Caco-2 (cell line): Measurements from ENCODE around the gene DARS1. TPM values are rescaled to one million over a fixed set of nuclear protein-coding genes. Genes with fewer than 3 reads are reported as not detected.
A peak's percentile ranks its signal among the peaks of the same experiment; 100 is the strongest.

Source experiments
- BruUV-seq: library from RNA; stranded (reverse); fragments of 400-500 nt; replicated peaks from 2 replicates; lab custom pipeline; 2021; lab: Mats Ljungman, UMichigan
- CTCF ChIA-PET: fragments of 300-600 bp; sonication (Branson Sonifier 250); formaldehyde crosslinking; loops from one replicate; lab custom pipeline; 2022; ENCODE audit warnings: antibody characterized with exemption; lab: Charles Lee
- POLR2A ChIA-PET: fragments of 300-600 bp; sonication (Branson Sonifier 250); formaldehyde crosslinking; loops from one replicate; lab custom pipeline; 2022; ENCODE audit warnings: antibody characterized with exemption; lab: Charles Lee
- DNase-seq, 2 experiments: peaks; one replicate each; pipeline versions ENCODE4 v3.0.0 to v3.0.0-alpha.2; 2020 to 2022
- H3K27me3 ChIP-seq: replicated peaks from 2 replicates; pipeline ENCODE4 v1.6.0; 2011; ENCODE audit warnings: low read length; ENCODE audit not compliant: control insufficient read depth, insufficient read depth
- H3K36me3 ChIP-seq: 2 replicates; pipeline ENCODE4 v1.5.1; 2011; ENCODE audit warnings: low read length; ENCODE audit not compliant: control insufficient read depth, insufficient read depth
- H3K4me1 ChIP-seq: fragments of 250-450 bp; sonication (Bioruptor Pico); 2 replicates; pipeline ENCODE4 v1.5.1; 2020; ENCODE audit warnings: mild to moderate bottlenecking
- H3K4me3 ChIP-seq: 2 replicates; pipeline ENCODE4 v1.5.1; 2011; ENCODE audit warnings: low read depth, mild to moderate bottlenecking, control low read depth, low read length
- H3K9me3 ChIP-seq: fragments of 250-450 bp; sonication (Bioruptor Pico); 2 replicates; pipeline ENCODE4 v1.5.1; 2020; ENCODE audit warnings: mild to moderate bottlenecking, moderate library complexity
- H3K27ac Mint-ChIP-seq: one replicate; pipeline ENCODE4 v1.8.0; 2022; ENCODE audit warnings: mixed read lengths; ENCODE audit not compliant: unreplicated experiment
- H3K27me3 Mint-ChIP-seq: one replicate; pipeline ENCODE4 v1.8.0; 2022; ENCODE audit warnings: mixed read lengths; ENCODE audit not compliant: insufficient read depth, unreplicated experiment
- H3K36me3 Mint-ChIP-seq: one replicate; pipeline ENCODE4 v1.8.0; 2022; ENCODE audit warnings: mild to moderate bottlenecking, mixed read lengths; ENCODE audit not compliant: insufficient read depth, unreplicated experiment
- H3K4me1 Mint-ChIP-seq: one replicate; pipeline ENCODE4 v1.8.0; 2022; ENCODE audit warnings: low read depth, mixed read lengths; ENCODE audit not compliant: unreplicated experiment
- H3K4me3 Mint-ChIP-seq: one replicate; pipeline ENCODE4 v1.8.0; 2022; ENCODE audit warnings: mild to moderate bottlenecking, moderate library complexity, mixed read lengths; ENCODE audit not compliant: unreplicated experiment
- H3K9me3 Mint-ChIP-seq: one replicate; pipeline ENCODE4 v1.8.0; 2022; ENCODE audit warnings: mixed read lengths; ENCODE audit not compliant: unreplicated experiment
- CTCF ChIP-seq, 2 experiments: fragments of 200-600 bp in 1 of 2; IDR thresholded peaks; 1 replicate in 1 of 2; 2 replicates in 1 of 2; pipeline versions ENCODE4 v1.5.1 to v1.8.0; 2011 to 2022; ENCODE audit warnings: antibody characterized with exemption in 1 of 2, control low read depth in 1 of 2, inconsistent platforms in 1 of 2, low read depth in 1 of 2, low read length in 1 of 2, mild to moderate bottlenecking in 1 of 2, moderate library complexity in 1 of 2; ENCODE audit not compliant: insufficient read depth in 1 of 2, severe bottlenecking in 1 of 2, unreplicated experiment in 1 of 2
- intact Hi-C: fragments of 100-400 bp; cut with micrococcal nuclease; formaldehyde crosslinking; loops from one replicate; pipeline ENCODE4 v1.10.0; 2022; ENCODE audit not compliant: unreplicated experiment
- total RNA-seq: library from RNA; stranded (reverse); gene quantifications from 2 replicates; pipeline ENCODE4 v1.2.3, GENCODE V29; 2022

The DARS1 gene
- total RNA-seq, 1 experiment from 2014 or later = 90.9 TPM

DNA sequence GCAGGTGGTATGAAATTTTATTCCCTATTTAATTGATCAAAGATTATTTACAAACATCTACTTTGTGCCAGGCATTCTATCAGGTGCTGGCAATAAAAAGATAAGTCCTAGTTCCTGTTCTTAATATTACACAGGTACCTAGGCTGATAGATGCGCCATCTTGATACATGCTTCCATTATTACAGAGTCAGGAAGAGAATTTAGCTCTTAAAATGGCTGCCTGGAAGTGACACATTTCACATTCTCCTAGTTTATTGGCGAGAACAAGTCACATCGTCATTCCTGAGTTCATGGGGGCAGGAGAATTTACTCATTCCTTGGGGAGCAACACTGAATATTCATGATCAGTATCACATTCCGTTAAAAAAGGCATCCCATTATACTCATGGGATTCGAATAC is 1.1 kb upstream of the DARS1 start:
- H3K4me1 Mint-ChIP-seq = no peaks in the 10 kb centered on the region
- no peaks in the 10 kb centered on the region for H3K9me3 Mint-ChIP-seq
- DNase-seq = no peak
- no TSS peak for BruUV-seq
- ChIA-PET CTCF (no interaction called here), POLR2A (no interaction called here)
- Histone ChIP-seq H3K4me1 (0 out of 2 replicates have a peak, but pooled peaks cover 6% of the 10 kb centered on the region), H3K4me3 (no peak overlapping the region), H3K36me3 (peaks cover 1% of the 10 kb centered on the region; the same call in 1 of the 2 replicates), H3K27me3 (no peaks in the 10 kb centered on the region), H3K9me3 (no peaks in the 10 kb centered on the region)
- H3K4me3 Mint-ChIP-seq = peak overlapping the region; percentile 97
- TF ChIP-seq CTCF (IDR thresholded peaks at IDR 0.05; ENCODE audit: insufficient read depth in 1 of 2, low read depth in 1 of 2, low read length in 1 of 2, severe bottlenecking in 1 of 2, unreplicated experiment in 1 of 2) = no peak
- H3K27me3 Mint-ChIP-seq = no peaks in the 10 kb centered on the region
- intact Hi-C loops = loop anchor here (5.0 kb wide), 1 partner anchor 131 kb away; the partner anchor contains the start of gene CXCR4
- peaks cover 27% of the 10 kb centered on the region for H3K36me3 Mint-ChIP-seq
- H3K27ac Mint-ChIP-seq = no peak overlapping the region

DNA sequence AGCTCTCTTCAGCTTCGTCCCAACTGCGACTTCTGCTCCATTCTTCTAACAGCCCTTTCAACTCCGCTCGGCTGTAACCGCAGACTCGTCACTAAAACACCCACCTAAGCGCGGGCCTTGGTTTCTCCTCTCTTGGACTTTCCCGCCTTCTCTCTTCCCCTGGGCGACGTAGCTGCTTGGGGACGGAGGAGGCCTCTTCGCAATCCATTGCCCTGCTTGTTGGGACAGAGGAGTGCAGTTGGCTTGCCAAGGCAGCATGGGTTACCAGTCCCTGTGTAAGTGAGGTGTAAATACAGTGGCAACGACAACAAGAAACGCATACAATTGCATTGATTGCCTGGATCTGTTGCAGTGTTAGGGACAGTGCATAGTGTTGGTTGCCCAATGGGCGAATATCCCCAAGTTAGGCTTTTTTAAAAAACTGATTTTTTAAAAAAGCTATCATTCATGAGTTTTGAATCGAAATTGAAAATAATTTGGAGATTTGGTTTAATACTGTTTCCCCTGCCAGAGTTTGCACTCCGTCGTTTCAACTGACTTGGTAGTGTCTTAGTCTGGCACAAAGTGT is 484 bp upstream of the DARS1 start:
- H3K9me3 Mint-ChIP-seq = no peaks in the 10 kb centered on the region
- TSS peak; percentile 66 for BruUV-seq
- Histone ChIP-seq H3K36me3 (peaks cover 3% of the 10 kb centered on the region; the same call in 1 of the 2 replicates), H3K27me3 (no peaks in the 10 kb centered on the region), H3K4me3 (peak overlapping the region; percentile 84), H3K4me1 (0 out of 2 replicates have a peak, but pooled peaks cover 6% of the 10 kb centered on the region), H3K9me3 (no peaks in the 10 kb centered on the region)
- TF ChIP-seq CTCF (IDR thresholded peaks at IDR 0.05; ENCODE audit: insufficient read depth in 1 of 2, low read depth in 1 of 2, low read length in 1 of 2, severe bottlenecking in 1 of 2, unreplicated experiment in 1 of 2) = no peak
- no peaks in the 10 kb centered on the region for H3K27me3 Mint-ChIP-seq
- CTCF ChIA-PET = no interaction called here
- intact Hi-C loops = loop anchor here (5.0 kb wide), 1 partner anchor 131 kb away; the partner anchor contains the start of gene CXCR4
- POLR2A ChIA-PET = interaction anchor here (0.9 to 1.2 kb wide), 3 partner anchors 12 to 110 kb away, joined by 3 to 5 read pairs (median 3); partner anchors contain the start of gene MCM6
- H3K36me3 Mint-ChIP-seq = peaks cover 33% of the 10 kb centered on the region
- no peak for DNase-seq
- H3K4me3 Mint-ChIP-seq = peak overlapping the region; percentile 97
- H3K4me1 Mint-ChIP-seq = no peaks in the 10 kb centered on the region
- peak overlapping the region; percentile 97 for H3K27ac Mint-ChIP-seq

GRCh38 chr2:135984199-135985017 is 1.0 kb downstream of the DARS1 start:
- Histone ChIP-seq H3K4me1 (0 out of 2 replicates have a peak, but pooled peaks cover 6% of the 10 kb centered on the region), H3K27me3 (no peaks in the 10 kb centered on the region), H3K9me3 (no peaks in the 10 kb centered on the region), H3K36me3 (peaks cover 3% of the 10 kb centered on the region; the same call in 1 of the 2 replicates), H3K4me3 (peak overlapping the region; percentile 84)
- Mint-ChIP-seq H3K4me3 (peak overlapping the region; percentile 97), H3K4me1 (no peaks in the 10 kb centered on the region), H3K9me3 (no peaks in the 10 kb centered on the region), H3K27me3 (no peaks in the 10 kb centered on the region), H3K36me3 (peaks cover 45% of the 10 kb centered on the region), H3K27ac (peak overlapping the region; percentile 97)
- DNase-seq = no peak
- TF ChIP-seq CTCF (IDR thresholded peaks at IDR 0.05; ENCODE audit: insufficient read depth in 1 of 2, low read depth in 1 of 2, low read length in 1 of 2, severe bottlenecking in 1 of 2, unreplicated experiment in 1 of 2) = no peak
- no TSS peak for BruUV-seq
- intact Hi-C loops = loop anchor here (5.0 kb wide), 1 partner anchor 133 kb away; the partner anchor contains the start of gene CXCR4
- ChIA-PET POLR2A (interaction anchor here (0.8 to 1.2 kb wide), 2 partner anchors 108 to 1167 kb away, joined by 3 to 4 read pairs; partner anchors contain the start of gene MCM6), CTCF (interaction anchor here (0.6 kb wide), 1 partner anchor 400 kb away, joined by 3 read pairs; no protein-coding TSS in a partner anchor)
